ENCODE results near the gene USP2. TPM values are rescaled to one million over a fixed set of nuclear protein-coding genes. Genes with fewer than 3 reads are reported as not detected.

USP2 gene
- total and polyA plus RNA-seq, 8 donors: 4.4 to 15.4 (median 6.6) TPM

GRCh38 chr11:119417726-119418540 is 36.4 kb upstream of the USP2 start:
- no peaks in the 10 kb centered on the region for H3K4me1 ChIP-seq
- H3K27ac ChIP-seq: no peak overlapping the region
- ATAC-seq (no peak), DNase-seq (no peak), FAIRE-seq (no peak)
- peaks cover 0 to 12% (median 0%) of the 10 kb centered on the region in 4 donors for H3K27me3 ChIP-seq
- no peak for TF ChIP-seq CTCF (IDR thresholded peaks at IDR 0.05)
- H3K9me3 ChIP-seq: no peaks in the 10 kb centered on the region
- intact Hi-C loops (cut with DNase I): no loop called here
- H3K36me3 ChIP-seq: no peaks in the 10 kb centered on the region
- H3K4me3 ChIP-seq: no peak overlapping the region
- WGBS, 2 donors: 80 to 86% methylated on average over 19 of the region's 19 CpGs

DNA sequence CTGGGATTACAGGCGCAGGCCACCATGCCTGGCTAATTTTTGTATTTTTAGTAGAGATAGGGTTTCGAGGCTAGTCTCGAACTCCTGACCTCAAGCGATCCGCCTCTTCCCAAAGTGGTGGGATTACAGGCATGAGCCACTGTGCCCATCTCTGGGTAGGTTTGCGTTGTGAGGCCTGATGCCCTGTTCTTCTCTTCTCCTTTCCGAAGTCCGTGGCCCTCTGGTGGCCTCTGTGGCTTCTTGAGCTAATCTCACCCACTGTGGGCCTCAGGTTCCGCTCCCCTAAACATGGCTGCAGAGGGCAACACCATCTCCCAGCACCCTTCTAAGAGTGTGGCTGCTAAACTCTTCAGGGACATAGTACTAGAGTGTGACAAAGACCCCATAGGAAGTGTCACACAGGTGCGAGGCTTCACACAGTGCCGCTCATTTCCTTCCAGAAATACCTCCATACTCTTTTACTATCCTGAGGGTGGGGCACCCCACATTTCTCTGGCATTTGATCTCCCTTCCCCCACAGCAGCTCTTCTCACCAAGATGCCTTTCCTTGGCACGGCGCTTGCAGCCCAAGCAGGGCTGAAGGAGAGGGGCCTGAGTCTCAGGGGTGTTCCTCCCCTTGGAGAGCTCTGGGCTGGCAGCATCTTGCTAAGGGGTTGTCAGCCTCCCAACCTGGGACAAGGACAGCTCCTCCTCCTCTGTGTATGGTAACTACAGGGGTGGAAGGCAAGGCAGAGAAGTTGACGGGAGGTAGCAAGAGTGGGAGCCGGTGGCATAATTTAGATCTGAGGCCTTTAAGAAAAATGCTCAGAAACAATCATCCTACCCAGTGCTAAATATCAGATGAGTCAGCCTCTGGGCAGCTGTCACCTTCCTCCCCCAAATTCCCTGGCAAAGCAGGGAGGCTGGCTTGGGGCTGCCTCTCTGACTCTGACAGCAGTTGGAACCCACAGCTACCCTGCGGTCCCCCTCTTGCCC is 35.4 kb upstream of the USP2 start:
- H3K27ac ChIP-seq: no peak overlapping the region
- no peak overlapping the region for H3K4me3 ChIP-seq
- DNase-seq (no peak), ATAC-seq (no peak), FAIRE-seq (no peak)
- no peaks in the 10 kb centered on the region for H3K4me1 ChIP-seq
- no peaks in the 10 kb centered on the region for H3K36me3 ChIP-seq
- peaks cover 0 to 10% (median 0%) of the 10 kb centered on the region in 4 donors for H3K27me3 ChIP-seq
- intact Hi-C loops (cut with DNase I): no loop called here
- no peak for TF ChIP-seq CTCF (IDR thresholded peaks at IDR 0.05)
- no peaks in the 10 kb centered on the region for H3K9me3 ChIP-seq
- 91 to 93% methylated on average over 16 of the region's 16 CpGs for WGBS, 2 donors

GRCh38 chr11:119415966-119416365 is 34.5 kb upstream of the USP2 start:
- FAIRE-seq (no peak), DNase-seq (no peak), ATAC-seq (no peak)
- Histone ChIP-seq H3K4me1 (no peaks in the 10 kb centered on the region), H3K4me3 (no peak overlapping the region), H3K27me3 (peaks cover 0 to 4% (median 0%) of the 10 kb centered on the region in 4 donors), H3K36me3 (no peaks in the 10 kb centered on the region), H3K9me3 (no peaks in the 10 kb centered on the region), H3K27ac (no peak overlapping the region)
- intact Hi-C loops (cut with DNase I): no loop called here
- no peak for TF ChIP-seq CTCF (IDR thresholded peaks at IDR 0.05)
- WGBS, 2 donors: 92 to 94% methylated on average over 10 of the region's 10 CpGs

- Histone ChIP-seq H3K9me3 (no peaks in the 10 kb centered on the region), H3K27me3 (no peaks in the 10 kb centered on the region), H3K36me3 (no peaks in the 10 kb centered on the region), H3K4me3 (no peak overlapping the region), H3K27ac (no peak overlapping the region), H3K4me1 (no peaks in the 10 kb centered on the region)
- no peak for DNase-seq
- TF ChIP-seq CTCF (IDR thresholded peaks at IDR 0.05): no peak
- WGBS, 2 donors: 91 to 100% methylated on average over 3 of the region's 3 CpGs
- ATAC-seq: no peak
- intact Hi-C loops (cut with DNase I): no loop called here
- FAIRE-seq: no peak
These were observed 34.0 kb upstream of the USP2 start for GRCh38 chr11:119415517-119415916.
